Lower lobe of right lung (tissue), 2 donors: ENCODE measurements around the gene TJP3. TPM values are rescaled to one million over a fixed set of nuclear protein-coding genes. Genes with fewer than 3 reads are reported as not detected.
A peak's percentile ranks its signal among the peaks of the same experiment; 100 is the strongest.

Experiments
- ATAC-seq, 2 donors: fragments of 200-7000 bp; cut with Tn5 transposase; one replicate each; pipeline ENCODE4 v1.9.1; 2020 to 2022; ENCODE audit warnings: mild to moderate bottlenecking in 2 of 2, moderate library complexity in 2 of 2
- DNase-seq: peaks from one replicate; pipeline ENCODE4 v3.0.0-alpha.2; 2020
- H3K27ac ChIP-seq: fragments of 200-600 bp; one replicate; pipeline ENCODE4 v1.8.0; 2022
- H3K27me3 ChIP-seq: fragments of 200-600 bp; one replicate; pipeline ENCODE4 v1.8.0; 2022; ENCODE audit warnings: low read depth
- H3K36me3 ChIP-seq: fragments of 200-600 bp; one replicate; pipeline ENCODE4 v1.8.0; 2022; ENCODE audit warnings: mild to moderate bottlenecking
- H3K4me1 ChIP-seq: fragments of 200-600 bp; one replicate; pipeline ENCODE4 v1.8.0; 2022
- H3K4me3 ChIP-seq: fragments of 200-600 bp; one replicate; pipeline ENCODE4 v1.8.0; 2022; ENCODE audit warnings: mild to moderate bottlenecking
- H3K9me3 ChIP-seq: fragments of 200-600 bp; one replicate; pipeline ENCODE4 v1.8.0; 2022
- intact Hi-C: fragments of 100-400 bp; cut with DNase I; formaldehyde crosslinking; loops from one replicate; pipeline ENCODE4 v1.11.0; 2022
- long read RNA-seq: library from polyadenylated mRNA; unstranded; transcript quantifications from one replicate; pipeline ENCODE4 v2.0.0, GENCODE V29; 2021
- total RNA-seq: library from RNA; stranded (reverse); fragmentation: NEBNext Ultra II Directional; extraction: Animal tissue kit (Norgen Biotek cat#: 25700); gene quantifications from one replicate; pipeline ENCODE4 v1.2.1, GENCODE V29; 2021
- TF ChIP-seq, protein P1 (sequence below): fragments of 200-600 bp; IDR thresholded peaks from one replicate; pipeline ENCODE4 v1.8.0; 2022; ENCODE audit warnings: antibody characterized with exemption, mild to moderate bottlenecking
- donor health status: DM: no; HTN: yes; CAD: no; lungs with severe emphysema.

TJP3 gene, protein sequence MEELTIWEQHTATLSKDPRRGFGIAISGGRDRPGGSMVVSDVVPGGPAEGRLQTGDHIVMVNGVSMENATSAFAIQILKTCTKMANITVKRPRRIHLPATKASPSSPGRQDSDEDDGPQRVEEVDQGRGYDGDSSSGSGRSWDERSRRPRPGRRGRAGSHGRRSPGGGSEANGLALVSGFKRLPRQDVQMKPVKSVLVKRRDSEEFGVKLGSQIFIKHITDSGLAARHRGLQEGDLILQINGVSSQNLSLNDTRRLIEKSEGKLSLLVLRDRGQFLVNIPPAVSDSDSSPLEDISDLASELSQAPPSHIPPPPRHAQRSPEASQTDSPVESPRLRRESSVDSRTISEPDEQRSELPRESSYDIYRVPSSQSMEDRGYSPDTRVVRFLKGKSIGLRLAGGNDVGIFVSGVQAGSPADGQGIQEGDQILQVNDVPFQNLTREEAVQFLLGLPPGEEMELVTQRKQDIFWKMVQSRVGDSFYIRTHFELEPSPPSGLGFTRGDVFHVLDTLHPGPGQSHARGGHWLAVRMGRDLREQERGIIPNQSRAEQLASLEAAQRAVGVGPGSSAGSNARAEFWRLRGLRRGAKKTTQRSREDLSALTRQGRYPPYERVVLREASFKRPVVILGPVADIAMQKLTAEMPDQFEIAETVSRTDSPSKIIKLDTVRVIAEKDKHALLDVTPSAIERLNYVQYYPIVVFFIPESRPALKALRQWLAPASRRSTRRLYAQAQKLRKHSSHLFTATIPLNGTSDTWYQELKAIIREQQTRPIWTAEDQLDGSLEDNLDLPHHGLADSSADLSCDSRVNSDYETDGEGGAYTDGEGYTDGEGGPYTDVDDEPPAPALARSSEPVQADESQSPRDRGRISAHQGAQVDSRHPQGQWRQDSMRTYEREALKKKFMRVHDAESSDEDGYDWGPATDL
- total RNA-seq = 34.4 TPM
- long read RNA-seq, transcript TJP3-202 (21 exons, 3,350 nt) = major isoform, 22 of 50 reads
- long read RNA-seq, partial matches to known transcripts = 14 of 50 reads
- long read RNA-seq, other reads (novel, unspliced or antisense) = 11 of 50 reads

DNA sequence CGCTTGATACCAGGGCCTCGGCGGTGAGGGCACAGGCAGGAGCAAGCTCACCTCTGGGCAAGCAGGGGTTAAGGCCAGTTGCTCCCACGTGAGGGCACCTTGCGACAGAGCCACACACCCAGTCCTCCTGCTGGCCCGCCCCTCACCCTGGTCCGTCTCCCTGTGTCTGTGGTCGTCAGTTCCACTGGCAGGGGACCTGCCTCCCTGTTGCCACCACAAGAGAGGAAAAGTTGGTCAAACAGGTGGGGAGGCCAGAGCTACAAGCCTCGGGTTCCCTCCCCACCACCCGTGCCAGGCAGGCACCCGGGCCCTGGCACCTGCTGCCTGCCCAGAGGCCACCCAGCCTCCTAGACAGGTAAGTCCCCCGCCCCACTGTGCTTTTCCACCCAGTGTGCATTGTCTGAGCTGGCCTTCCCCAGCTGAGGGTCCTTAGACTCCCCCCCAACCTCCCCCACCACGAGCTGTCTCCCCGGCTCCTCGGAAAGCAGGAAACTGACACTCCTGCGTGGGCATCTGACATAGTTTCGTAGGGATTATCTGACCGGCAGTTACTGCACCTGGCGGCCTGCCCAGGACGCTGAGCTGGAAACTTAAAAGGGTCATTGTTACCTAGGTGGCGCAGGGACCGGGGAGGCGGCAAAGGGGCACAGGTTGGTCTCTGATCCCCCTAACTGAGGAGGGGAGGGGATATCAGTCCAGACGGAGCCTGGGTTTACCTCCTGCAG lies at the start of gene TJP3:
TSS of gene TJP3 (plus strand) at position 178 of the 725 bp plus-strand sequence. CDS start 20,049 bp downstream, outside the sequence.
- Histone ChIP-seq H3K4me3 (peak within 1 kb of the TSS; percentile 53), H3K4me1 (peaks cover 14% of the 10 kb centered on the region), H3K9me3 (no peaks in the 10 kb centered on the region), H3K27ac (peak within 1 kb of the TSS; percentile 64), H3K27me3 (peaks cover 6% of the 10 kb centered on the region), H3K36me3 (no peaks in the 10 kb centered on the region)
- TF ChIP-seq, protein P1, sequence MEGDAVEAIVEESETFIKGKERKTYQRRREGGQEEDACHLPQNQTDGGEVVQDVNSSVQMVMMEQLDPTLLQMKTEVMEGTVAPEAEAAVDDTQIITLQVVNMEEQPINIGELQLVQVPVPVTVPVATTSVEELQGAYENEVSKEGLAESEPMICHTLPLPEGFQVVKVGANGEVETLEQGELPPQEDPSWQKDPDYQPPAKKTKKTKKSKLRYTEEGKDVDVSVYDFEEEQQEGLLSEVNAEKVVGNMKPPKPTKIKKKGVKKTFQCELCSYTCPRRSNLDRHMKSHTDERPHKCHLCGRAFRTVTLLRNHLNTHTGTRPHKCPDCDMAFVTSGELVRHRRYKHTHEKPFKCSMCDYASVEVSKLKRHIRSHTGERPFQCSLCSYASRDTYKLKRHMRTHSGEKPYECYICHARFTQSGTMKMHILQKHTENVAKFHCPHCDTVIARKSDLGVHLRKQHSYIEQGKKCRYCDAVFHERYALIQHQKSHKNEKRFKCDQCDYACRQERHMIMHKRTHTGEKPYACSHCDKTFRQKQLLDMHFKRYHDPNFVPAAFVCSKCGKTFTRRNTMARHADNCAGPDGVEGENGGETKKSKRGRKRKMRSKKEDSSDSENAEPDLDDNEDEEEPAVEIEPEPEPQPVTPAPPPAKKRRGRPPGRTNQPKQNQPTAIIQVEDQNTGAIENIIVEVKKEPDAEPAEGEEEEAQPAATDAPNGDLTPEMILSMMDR = no peak
- intact Hi-C loops = no loop called here
- DNase-seq (peak; percentile 87), ATAC-seq (peak; percentile 81)

- DNase-seq = no peak
- Histone ChIP-seq H3K4me3 (no peak overlapping the region), H3K27me3 (no peaks in the 10 kb centered on the region), H3K27ac (no peak overlapping the region), H3K36me3 (peaks cover 85% of the 10 kb centered on the region), H3K9me3 (no peaks in the 10 kb centered on the region), H3K4me1 (no peaks in the 10 kb centered on the region)
- intact Hi-C loops = no loop called here
- TF ChIP-seq, protein P1 = no peak
- no peak for ATAC-seq
Measured at GRCh38 chr19:3658870-3659745, 49.1 kb upstream of the TJP3 start.

DNA sequence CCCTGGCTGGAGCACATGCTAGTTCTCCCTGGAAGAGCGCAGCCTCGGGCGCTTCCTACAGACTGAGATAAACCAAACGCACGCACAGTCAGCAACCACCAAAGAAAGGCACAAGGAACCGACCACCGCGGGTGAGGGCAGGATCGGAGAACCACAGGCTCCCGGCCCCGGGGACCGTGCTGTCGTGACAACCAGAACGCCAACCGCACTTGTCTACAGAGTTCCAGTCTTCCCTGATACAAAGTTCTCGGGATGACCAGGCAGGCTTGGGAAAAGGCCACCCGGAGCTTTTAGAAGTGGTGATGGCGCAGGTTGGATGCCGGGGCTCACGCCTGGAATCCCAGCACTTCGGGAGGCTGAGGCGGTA lies 48.5 kb upstream of the TJP3 start:
- H3K9me3 ChIP-seq = no peaks in the 10 kb centered on the region
- H3K36me3 ChIP-seq = peaks cover 88% of the 10 kb centered on the region
- intact Hi-C loops = no loop called here
- H3K4me3 ChIP-seq = no peak overlapping the region
- no peak overlapping the region for H3K27ac ChIP-seq
- DNase-seq = no peak
- ATAC-seq = no peak
- no peaks in the 10 kb centered on the region for H3K27me3 ChIP-seq
- TF ChIP-seq, protein P1 = no peak
- no peaks in the 10 kb centered on the region for H3K4me1 ChIP-seq

DNA sequence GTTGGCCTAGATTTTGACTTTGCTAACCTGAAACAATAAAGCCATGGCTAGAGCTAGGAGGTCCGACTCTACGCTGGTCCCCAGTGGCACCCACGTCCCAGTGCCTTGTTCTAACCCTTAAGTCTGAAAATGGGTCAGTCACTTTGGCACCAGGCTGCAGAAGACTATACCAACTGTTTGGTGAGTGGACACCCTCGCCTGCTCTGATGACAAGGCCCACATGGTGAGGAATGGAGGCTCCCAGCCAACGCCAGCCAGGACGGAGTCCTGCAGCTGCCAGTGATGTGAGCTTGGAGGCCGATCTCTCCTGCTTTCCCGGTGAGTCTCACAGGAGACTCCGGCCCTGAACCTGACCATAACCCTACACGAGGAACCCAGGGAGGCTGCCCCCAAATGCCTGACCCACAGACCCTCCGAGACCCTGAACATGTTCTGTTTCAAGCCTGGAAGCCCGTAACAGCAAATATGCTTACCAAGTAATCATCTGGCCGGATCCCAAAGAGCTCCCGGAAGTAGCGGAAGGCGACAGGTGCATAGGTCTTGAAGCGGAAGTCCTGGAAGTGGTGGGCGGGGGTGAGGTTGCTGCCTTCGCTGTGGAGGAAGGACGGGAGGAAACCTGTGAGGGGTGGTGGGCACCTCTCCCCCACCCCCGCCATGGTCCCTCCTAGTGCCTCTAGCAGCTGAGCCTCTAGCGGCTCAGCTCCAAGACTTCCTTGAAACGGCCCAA lies 47.5 kb upstream of the TJP3 start:
- DNase-seq (no peak), ATAC-seq (no peak)
- TF ChIP-seq, protein P1 = no peak
- Histone ChIP-seq H3K4me1 (no peaks in the 10 kb centered on the region), H3K27ac (no peak overlapping the region), H3K9me3 (no peaks in the 10 kb centered on the region), H3K27me3 (no peaks in the 10 kb centered on the region), H3K4me3 (no peak overlapping the region), H3K36me3 (peaks cover 90% of the 10 kb centered on the region)
- intact Hi-C loops = no loop called here
